Vagina (tissue), 2 donors: ENCODE data around the gene PLXDC1.

Experiments used
- POLR2A ChIP-seq, 2 donors: fragments of 450-650 bp; IDR thresholded peaks; one replicate each; pipeline ENCODE4 v1.6.1; 2017; ENCODE audit warnings: antibody characterized with exemption in 2 of 2, mild to moderate bottlenecking in 2 of 2, moderate library complexity in 2 of 2
- POLR2AphosphoS5 ChIP-seq, 2 donors: sonication (generic); formaldehyde crosslinking; IDR thresholded peaks; one replicate each; pipeline ENCODE4 v1.9.0; 2017; ENCODE audit warnings: antibody characterized with exemption in 2 of 2, mild to moderate bottlenecking in 2 of 2, low read depth in 1 of 2; ENCODE audit not compliant: insufficient read depth in 1 of 2
- TF ChIP-seq, protein P1 (sequence below), 3 experiments: fragments of 450-650 bp in 2 of 3; fragments of 200-600 bp in 1 of 3; sonication (generic) in 1 of 3; IDR thresholded peaks; one replicate each; pipeline ENCODE4 v1.5.1; 2017 to 2019; ENCODE audit warnings: antibody characterized with exemption in 3 of 3, mild to moderate bottlenecking in 2 of 3, moderate library complexity in 2 of 3

DNA sequence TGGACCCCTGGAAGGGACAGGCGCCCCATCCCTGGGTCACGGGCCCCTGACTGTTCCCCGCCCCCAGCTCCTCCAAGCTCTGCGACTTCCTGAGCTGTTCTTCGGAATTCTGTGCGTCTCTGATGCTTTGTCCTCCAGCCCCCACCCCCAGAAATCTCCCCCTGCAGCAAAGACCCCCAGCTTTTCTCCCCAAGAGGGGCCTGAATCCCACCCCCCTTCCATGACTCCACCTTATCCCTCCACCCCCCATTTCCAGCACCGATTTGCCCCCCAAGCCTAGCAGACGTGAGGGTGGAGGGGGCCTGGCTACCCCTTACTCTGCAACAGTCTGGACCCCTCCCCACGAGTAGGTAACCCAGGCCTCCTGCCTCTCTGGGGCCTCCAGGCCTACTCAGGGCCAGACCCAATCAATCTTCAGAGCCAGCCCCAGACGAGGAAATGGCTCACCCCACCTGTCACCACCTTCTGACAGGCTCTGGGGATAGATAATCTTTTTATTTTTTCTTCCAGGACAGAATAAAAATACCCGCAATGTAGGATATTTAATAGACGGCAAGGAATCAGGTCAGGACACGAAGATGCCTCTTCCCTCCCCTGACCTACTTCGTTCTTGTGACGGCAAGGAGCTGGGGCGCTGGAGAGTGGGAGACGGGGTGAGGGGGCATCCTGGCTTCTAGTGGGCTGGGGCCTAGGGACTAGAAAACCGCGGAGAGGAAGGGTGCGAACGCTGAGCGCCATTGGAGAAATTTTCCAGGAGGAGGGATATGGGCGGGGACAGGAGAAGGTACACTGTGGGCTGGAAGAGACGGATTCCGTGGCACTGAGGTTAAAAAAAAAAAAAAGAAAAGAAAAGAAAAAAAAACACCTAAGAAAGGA lies 744 bp upstream of the PLXDC1 start:
- TF ChIP-seq POLR2AphosphoS5 (IDR thresholded peaks at IDR 0.05; ENCODE audit: insufficient read depth in 1 of 2, low read depth in 1 of 2) (no peak), POLR2A (IDR thresholded peaks at IDR 0.05) (no peak)
- TF ChIP-seq, protein P1, sequence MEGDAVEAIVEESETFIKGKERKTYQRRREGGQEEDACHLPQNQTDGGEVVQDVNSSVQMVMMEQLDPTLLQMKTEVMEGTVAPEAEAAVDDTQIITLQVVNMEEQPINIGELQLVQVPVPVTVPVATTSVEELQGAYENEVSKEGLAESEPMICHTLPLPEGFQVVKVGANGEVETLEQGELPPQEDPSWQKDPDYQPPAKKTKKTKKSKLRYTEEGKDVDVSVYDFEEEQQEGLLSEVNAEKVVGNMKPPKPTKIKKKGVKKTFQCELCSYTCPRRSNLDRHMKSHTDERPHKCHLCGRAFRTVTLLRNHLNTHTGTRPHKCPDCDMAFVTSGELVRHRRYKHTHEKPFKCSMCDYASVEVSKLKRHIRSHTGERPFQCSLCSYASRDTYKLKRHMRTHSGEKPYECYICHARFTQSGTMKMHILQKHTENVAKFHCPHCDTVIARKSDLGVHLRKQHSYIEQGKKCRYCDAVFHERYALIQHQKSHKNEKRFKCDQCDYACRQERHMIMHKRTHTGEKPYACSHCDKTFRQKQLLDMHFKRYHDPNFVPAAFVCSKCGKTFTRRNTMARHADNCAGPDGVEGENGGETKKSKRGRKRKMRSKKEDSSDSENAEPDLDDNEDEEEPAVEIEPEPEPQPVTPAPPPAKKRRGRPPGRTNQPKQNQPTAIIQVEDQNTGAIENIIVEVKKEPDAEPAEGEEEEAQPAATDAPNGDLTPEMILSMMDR (IDR thresholded peaks at IDR 0.05): no peak
